OCI-M2 (cell line): ENCODE data around the gene CSPG4.
"Not testable (repeated sequence)": the region's sequence is repeated elsewhere in the genome, so short reads cannot be mapped to it uniquely, and the experiment has no call there.

ENCODE experiments used
- DNase-seq: peaks from one replicate; lab custom pipeline; 2025; ENCODE audit not compliant: unreplicated experiment; lab: John Stamatoyannopoulos, UW

The CSPG4 gene

DNA sequence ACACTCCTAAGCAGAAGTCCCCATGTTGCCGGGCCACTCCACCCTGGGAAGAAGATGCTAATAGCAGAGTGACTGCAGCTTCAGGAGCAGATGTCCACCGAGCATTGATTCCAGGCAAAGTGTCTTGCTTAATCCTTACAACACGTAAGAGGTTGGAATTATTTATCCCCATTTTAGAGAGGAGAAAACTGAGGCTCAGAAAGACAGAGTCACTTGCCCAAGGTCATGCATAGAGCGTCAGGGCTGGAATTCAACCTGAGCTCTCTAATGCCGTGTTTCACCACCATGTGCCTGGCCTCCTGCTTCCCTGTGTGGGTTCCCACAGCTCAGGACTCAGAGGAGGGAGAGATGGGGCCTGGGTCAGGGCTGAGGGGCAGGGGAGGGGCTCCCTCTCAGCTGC is 7.3 kb downstream of the CSPG4 start:
- DNase-seq, result not testable (repeated sequence)

DNA sequence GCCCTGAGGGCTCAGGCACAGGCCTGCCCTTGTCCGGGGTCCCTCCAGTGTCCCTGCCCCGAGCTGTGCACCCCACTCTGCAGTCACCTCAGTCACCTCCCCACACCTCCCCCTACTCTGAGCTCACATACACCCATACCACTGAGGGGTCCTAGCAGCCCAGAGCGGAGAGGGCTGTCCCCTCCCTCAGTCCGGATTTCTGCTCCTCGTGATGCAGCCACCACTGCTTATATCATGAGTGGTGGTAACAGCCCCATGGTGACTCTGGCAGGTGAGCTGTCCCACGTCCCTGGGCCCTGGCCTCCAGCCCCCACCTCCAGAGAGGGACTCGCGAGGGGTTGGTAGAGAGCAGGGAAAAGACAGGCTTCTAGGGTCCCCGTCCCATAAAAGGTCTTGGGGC is 8.0 kb downstream of the CSPG4 start:
- DNase-seq, result no peak

DNA sequence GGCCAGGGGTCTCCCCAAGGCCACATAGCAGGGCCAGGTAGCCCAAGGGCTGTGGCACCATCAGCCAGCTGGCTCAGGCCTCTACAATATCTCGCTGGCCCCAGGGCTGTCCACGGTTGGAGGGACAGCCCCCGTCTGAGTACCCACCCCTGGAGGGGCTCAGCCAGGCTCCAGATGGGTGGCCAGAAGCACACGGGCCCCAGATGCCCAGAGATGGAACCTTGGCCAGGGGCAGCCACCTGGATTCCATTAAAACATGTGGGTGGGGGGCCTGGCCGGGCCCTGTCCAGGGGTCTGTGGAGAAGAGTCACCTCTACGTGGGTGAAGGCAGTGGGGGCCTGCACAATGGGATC is 8.4 kb downstream of the CSPG4 start:
- no peak for DNase-seq

DNA sequence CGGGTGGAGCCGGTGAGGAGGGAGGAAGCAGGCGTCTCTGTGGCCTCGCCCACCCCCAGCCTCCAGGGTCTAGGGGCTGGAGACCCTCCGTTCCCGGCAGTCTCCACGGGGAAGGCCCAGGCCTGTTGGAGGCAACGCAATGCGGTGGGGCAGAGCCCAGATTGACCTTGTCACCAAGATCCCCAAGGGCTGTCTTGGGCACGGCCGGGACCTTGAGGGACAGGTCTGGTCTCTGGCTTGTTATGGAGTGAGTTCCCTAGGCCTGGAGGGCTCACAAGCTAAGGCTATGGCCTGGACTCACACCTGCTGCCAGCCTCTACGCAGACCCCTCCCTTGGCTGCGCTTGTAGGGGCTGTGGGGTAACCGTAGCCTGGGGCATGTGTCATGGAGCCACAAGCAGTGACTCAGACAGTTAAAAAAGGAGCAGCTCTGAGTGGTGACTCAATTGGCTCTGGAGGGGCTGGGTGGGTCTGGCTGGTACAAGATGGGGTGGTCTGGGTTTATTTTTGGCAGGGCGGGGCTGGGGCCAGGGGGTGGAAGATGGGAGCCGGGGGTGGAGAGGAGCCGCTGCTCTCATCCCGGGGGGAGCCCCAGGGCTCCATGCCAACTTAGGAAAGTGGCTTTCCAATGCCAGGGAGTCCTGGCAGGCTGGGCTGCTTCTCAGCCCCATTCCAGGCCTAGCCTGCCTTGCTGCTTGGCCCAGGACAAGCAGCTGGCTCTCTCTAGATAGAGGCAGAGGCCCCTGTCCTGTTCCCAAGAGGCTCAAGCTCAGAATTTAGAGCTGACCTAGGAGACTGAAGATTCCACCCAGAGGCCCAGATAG is 9.0 kb downstream of the CSPG4 start:
- not testable (repeated sequence) for DNase-seq

DNA sequence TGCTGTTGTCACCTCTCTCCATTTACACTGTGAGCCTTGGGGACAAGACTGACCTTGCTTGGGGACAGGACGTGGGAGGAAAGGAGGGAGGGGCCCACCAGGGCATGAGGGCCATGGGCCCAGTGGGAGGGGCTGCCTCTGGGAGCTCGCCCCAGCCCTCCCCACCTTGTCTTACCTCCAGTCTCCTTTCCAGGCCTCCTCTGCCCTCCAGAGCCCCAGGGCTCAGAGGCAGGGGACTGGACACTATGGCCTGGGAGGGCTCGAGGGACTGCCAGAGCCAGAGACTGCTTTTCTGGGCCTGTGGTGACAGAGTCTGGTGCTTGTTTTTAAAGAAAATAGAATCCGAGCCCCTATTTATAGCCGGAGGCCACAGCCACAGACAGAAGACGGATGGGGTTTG is 10.2 kb downstream of the CSPG4 start:
- DNase-seq, result no peak

DNA sequence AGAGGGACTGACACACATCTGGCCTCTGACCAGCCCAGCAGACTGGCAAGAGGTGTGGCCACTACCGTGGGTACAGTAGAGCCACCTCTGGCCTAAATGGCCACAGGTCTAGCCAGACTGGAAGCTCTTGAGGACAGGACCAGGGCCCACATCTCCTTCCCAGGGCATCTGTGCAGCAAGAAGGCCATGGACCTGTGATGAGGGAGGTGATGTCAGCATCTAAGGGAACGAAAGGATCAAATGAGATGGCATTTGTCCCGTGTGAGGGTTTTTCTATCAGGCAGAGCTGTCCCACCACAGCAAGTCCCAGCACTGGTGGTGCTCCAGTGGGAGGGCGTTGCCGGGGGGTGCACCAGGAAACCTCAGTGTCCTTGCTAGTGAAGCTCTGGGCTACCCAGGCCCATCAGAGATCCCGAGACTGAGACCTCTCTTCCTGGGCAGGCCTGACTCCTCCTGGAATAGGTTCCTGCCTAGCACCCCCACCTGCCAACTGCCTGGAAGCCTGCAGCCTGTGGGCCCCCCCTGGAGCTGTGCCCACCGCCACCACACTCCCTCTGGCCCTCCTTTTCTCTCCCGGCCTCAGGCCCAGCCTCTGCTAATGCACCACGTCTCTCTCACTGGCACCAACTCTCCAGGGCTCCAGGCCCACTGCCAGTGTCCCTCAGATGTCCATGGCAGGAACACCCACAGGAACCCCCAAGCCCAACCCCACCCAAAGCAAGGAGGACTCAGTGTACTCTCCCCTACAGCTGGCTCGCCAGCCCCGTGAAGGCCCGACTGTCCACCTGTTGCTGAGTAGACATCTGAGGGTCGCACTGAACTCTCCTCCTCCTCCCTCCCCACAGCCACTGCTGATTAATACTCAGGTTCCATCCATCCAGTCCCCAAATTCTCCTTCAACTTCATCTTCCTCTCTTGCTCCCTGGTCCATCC is 11.3 kb downstream of the CSPG4 start:
- not testable (repeated sequence) for DNase-seq

DNA sequence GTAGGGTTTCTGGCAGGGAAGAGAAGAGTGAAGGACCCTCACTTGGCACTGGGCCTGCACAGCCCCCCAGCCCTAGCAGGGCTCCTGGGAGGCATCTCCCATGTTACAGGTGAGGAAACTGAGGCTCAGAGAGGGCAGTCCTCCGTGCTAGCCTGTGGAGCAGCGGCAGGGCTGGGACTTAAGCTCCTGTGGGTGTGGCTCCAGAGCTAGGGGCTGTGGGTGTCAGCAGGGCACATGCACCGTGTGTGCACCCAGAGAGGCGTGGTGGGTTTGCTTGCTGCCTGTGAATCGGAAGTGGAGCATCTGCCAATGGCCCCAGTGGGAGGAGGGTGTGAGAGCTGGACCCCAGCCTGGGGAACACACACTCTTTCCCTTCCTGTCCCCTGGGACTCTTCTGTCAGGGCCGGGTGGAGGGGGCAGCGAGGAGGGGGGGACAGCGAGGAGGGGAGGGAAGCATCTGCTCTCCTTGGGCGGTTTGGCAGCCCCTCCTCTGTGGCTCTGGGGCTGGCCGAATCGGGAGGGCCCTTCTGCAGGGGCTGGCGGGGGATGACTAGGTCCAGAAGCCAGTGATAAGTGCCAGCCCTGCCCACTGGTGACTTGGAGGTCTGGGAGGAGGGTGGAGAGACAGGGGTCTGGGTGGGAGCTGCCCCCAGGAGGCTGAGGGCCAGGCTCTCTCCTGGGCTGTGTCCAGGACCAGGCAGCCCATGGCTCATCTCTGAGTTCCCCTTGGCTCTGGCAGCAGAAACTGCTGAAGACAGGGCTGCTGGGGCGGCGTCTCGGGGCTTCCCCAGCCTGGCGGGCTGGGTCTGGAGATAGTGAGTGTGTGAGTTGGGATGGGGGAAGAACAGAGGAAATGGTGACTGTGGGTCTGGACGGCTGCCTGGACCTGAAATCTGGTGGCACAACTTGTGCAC is 12.4 kb downstream of the CSPG4 start:
- not testable (repeated sequence) for DNase-seq

DNA sequence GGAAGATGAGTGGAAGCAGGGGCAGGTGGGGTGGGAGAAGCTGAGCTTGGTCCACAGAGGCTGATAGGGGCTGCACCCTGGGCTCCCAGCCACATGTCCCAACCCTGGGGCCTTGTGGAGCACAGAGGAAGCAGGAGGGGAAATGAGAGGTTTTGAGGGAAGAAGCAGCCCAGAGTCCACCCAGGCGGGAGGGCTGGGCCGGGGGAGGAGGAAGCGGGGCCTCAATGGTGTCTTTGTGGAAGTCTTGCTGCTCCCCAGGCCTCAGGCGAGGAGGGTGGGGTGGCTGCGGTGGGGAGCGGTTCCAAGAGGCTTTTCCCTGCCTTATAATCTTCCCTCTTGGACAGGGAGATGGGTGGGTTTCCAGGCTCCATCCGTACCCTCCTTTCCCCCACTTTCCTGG is 13.1 kb downstream of the CSPG4 start:
- DNase-seq, result not testable (repeated sequence)

DNA sequence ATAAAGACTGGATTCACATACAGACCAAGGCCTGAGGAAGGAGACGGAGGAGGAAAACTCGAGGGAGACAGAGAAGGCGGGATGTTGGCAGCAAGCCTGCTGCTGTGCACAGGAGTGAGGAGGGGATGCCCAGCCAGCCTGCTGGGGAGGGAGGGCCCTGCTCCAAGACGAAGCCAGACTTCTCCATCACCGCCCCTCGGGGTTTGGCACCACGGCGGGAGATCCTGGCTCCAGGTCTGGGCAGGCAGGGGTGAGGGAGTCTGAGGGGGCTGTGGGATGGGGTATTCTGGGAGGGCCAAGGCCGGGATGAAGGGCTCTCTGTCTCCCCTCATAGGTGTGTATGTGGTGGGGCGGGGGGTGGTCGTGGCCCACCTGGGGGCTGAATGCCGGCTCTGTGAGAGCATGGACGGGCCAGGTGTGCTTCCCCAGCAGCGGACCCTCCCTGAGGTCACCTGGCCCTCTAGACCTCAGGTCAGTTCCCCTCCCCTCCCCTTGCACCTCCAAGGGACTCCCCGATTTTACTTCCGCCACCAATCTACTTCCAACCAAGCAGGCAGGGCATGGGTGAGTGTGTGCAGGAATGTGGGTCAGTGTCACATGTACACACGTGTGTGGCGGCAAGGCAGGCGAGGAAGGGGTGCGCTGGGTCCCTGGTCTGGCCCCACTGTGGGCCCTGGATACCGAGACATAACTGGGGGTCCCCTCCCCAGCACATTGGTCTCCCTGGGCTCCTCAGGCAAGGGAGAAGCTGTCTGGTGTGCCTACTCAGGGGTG is 14.5 kb downstream of the CSPG4 start:
- not testable (repeated sequence) for DNase-seq

DNA sequence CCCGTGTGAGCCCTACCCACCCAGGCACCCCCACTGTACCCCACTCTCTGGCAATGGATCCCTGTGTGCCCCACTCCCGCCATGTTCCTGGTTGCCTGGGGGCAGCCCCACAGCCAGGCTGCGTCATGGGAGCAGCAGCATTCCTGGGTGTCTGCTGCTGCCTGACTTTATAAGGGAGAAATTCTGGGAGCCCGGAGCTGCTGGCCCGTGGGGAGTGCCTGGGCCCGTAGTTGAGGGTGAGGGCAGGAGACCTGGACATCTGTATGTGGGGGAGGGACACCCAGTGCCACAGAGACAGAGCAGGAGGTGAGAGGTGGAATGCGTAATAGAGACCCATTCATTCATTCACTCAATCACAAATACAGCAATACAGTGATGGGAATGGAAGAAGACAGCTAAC is 15.1 kb downstream of the CSPG4 start:
- DNase-seq, result no peak

DNA sequence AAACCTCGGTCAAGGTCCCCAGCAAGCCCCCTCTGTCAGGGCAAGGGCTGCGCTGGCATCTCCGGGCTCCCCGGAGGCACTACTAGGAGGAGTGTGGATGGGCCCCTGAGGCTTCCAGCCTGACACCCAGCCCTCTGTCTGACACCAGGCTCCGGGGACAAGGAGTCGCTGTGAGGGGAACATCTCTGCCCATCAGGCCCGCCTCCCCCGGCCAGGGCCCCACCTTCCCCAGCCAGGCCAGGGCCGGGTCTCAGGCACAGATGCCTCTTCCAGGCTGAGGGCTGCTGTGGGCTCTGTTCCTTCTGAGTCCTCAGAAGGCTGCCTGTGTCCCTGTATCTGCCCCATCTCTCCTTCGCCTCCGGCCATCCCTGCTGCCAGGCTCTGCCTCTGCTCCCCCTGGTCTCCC is 15.8 kb downstream of the CSPG4 start:
- DNase-seq, result no peak

DNA sequence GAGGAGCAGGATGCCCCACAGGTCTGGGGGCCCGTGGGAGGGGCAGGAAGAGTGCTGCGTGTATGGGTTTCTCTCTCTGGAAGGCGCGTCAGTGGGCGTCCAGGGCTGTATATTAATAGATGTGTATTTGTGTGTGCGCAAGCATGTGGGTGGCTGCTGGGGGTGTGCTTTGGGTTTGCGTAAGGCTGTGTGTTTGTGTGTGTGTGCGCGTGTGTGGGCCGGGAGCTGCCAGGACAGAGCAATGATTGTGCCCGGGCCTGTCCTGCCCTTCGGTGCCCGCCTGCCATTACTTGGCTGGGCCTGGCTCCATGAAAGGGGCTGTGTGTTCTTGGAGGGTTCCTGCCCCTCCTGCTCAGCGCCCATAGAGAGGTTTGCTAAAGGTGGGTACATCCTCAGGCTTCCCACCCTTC is 16.3 kb downstream of the CSPG4 start:
- DNase-seq, result no peak

DNA sequence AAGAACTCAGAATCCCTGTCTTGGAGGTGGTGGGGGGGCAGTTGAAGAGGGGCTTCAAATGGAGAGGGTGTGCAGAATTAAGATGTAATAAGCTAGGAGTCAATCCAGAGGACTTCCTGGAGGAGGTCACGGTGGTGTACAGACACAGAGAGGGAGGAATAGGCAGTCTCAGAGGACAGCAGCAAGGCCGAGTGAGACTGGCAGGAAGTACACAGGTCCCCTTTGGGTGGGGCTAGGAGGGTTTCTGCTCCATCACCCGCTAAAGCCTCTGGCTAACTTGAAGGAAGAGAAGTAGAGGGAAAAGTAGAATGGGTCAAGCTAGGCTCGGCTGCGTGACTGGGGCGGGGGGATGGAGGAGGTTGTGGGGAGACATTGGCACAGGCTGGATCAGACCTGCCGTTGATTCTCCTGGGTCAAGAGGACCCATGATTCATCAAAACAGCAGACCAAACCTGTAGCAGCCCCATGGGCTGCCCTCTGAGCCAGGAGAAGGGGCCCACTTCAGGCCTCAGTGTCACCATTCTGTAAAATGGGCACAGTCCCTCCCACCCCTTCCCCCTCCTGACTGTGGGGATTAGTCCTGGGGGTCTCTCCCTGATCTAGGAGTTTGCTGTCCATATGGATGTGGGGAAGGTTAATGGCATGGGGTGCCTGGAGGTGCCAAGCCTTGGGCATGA is 16.9 kb downstream of the CSPG4 start:
- DNase-seq, result no peak

DNA sequence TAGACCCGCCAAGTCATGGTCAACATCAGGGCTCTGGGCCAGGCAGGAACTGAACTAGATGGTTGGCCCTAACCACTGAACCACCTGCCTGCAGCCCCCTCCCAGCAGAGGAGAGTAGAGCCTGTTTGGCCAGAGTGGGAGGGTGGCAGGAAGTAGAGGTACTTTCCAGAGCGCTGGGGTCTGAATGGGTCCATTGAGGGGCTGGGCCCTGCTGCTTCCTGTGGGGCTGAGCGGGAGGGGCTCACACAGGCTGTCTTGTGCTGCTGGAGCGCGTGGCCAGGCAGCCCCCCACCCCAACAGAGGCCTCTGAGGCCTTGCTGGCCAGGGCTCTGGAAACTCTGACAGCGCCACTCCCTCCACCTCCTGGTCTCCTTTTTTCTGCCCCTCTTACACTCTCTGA is 17.4 kb downstream of the CSPG4 start:
- no peak for DNase-seq

DNA sequence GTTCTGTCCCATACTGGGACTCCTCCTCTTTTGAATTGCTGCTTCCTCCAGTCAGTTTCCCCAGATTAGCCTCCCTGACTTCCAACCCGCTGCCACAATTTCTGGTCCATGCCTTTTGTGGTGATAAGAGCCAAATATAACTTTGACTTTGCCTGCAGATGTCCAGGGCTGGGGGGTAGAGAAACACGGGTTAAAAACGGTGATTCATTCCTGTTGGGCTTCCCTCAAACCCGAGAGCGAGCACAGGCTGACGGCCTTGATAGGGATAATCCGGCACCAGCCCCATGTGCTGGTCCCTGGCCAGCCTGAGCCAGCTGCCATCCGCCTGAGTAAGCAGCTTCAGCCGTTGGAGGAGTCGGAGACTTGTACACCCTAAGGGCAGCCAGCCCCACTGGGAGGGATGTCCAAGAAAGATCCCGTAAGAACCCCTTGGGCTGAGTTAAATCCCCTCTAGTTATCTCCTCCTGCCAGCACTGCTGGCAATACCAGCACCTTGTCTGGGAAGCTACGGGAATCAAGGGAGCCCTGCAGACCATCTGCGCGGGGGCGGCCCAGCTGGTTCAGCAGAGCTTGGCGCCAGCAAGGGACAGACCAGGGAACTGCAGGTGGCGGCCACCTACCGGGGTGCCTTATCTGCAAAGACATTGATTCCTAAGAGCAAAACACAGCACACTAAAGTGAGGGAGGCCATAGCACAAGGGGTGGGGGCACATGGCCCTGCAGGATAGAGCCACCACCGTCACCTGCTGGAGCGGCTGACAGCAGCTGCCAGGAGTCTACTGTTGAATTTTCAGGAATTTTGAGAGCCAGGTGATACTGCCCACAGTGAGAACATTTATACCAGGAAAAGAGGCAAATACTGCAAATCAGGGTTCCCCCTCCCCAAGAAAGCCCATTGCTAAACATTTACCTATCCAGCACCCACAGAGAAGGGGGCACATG is 18.1 kb downstream of the CSPG4 start:
- DNase-seq, result peak; percentile 74

DNA sequence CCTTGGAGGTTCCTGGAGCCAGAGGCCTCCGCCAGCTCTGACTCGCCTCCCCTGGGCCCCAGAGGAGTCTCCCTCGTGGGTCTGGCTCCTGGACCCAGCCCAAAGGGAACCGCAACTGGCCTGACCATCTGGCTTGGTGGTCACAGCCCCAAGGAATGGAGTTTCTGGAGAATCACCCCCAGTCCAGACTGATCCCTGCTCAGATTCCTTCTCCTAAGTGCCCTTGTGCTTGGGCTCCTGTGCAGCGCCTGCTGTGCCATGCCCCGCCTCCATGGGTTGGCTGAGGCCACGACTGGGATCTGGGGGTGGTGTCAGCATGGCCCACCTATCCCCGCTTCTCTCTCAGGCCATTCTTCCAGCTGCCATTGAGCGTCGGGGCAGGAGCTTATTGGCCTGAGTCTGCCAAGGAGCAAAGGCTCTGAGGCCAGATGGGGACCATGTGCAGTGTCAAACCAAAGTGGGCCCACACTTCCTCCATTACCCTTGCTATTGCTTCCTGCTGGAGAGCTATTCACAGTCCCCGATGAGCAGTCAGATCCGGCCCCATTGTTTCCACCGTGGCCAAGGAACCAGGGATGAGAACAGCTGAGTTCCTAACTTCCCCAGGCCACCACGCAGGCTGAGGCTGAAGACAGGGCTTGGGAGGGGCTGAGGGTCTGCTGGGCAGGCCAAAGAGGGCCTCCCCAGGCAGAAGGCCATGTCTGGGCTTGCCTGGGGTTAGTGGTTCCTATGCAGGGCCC is 19.0 kb downstream of the CSPG4 start:
- no peak for DNase-seq

DNA sequence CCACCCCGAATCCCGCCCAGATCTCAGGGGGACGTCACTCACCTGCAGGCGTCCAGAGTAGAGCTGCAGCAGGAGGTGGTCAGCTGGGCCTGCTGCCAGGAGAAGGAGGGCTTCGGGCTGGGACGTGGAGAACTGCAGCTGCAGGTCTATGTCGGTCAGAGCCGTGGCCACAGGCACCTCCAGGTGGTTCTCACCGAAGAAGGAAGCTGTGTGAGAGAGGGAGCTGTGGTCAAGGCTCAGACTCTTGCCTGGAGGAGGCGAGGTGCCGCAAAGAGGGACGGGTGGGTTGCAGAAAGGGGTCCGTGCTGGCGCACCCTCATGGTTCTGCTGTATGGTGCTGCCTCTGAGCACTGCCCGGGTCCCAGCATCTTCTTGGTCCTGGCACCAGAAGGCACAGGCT is 19.6 kb downstream of the CSPG4 start:
- not testable (repeated sequence) for DNase-seq

DNA sequence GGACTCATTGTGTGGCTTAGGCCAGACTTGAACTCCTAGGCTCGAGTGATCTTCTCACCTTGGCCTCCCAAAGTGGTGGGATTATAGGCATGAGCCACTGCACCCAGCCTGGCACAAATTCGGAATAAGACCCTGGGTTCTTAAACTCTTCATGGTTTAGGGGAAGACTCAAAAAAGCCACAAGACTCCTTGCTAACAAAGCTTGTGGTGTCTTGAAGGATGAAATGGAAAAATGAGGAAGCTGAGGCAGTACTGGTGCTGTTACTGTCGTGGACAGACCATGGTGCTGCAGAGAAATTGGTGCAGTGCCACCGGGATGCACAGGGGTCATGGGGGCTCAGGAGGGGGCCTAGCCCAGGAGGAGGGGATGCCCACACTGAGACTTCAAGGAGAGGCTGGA is 20.3 kb downstream of the CSPG4 start:
- not testable (repeated sequence) for DNase-seq
